DND-41 (cell line): ENCODE data around the gene NELFA.

Source experiments
- ATAC-seq: fragments of 200-7000 bp; cut with Tn5 transposase; 3 replicates; pipeline ENCODE4 v1.9.1; 2021; ENCODE audit warnings: low read depth; ENCODE audit not compliant: insufficient read depth
- DNase-seq: peaks from one replicate; pipeline ENCODE4 v3.0.0-alpha.2; 2020
- H2AFZ ChIP-seq: 2 replicates; pipeline ENCODE4 v1.6.0; 2012; ENCODE audit warnings: low read depth, low read length
- H3K27ac ChIP-seq: 2 replicates; pipeline ENCODE4 v1.5.1; 2012; ENCODE audit warnings: low read length, inconsistent platforms
- H3K27me3 ChIP-seq: fragments of 200-600 bp; sonication (generic); 2 replicates; pipeline ENCODE4 v1.6.0; 2012; ENCODE audit warnings: low read length, mild to moderate bottlenecking, inconsistent platforms; ENCODE audit not compliant: insufficient read depth, poor library complexity
- H3K36me3 ChIP-seq: 2 replicates; pipeline ENCODE4 v1.5.1; 2012; ENCODE audit warnings: low read length, inconsistent platforms; ENCODE audit not compliant: insufficient read depth
- H3K4me1 ChIP-seq: 2 replicates; pipeline ENCODE4 v1.5.1; 2012; ENCODE audit warnings: mild to moderate bottlenecking, low read length; ENCODE audit not compliant: insufficient read depth
- H3K4me2 ChIP-seq: 2 replicates; pipeline ENCODE4 v1.6.0; 2012; ENCODE audit warnings: mild to moderate bottlenecking, moderate library complexity, low read length, inconsistent platforms; ENCODE audit not compliant: insufficient read depth
- H3K4me3 ChIP-seq, 2 experiments: fragments of 200-600 bp in 1 of 2; shearing (Covaris generic) in 1 of 2; 2 replicates each; pipeline ENCODE4 v1.5.1; 2012 to 2016; ENCODE audit warnings: inconsistent platforms in 2 of 2, low read length in 2 of 2, mild to moderate bottlenecking in 2 of 2, low read depth in 1 of 2, moderate library complexity in 1 of 2
- H3K79me2 ChIP-seq: 2 replicates; pipeline ENCODE4 v1.6.0; 2012; ENCODE audit warnings: low read length, inconsistent platforms; ENCODE audit not compliant: insufficient read depth
- H3K9ac ChIP-seq: 2 replicates; pipeline ENCODE4 v1.6.0; 2012; ENCODE audit warnings: low read depth, mild to moderate bottlenecking, inconsistent platforms, low read length, moderate library complexity
- H3K9me3 ChIP-seq: 2 replicates; pipeline ENCODE4 v1.5.1; 2012; ENCODE audit warnings: low read length, moderate library complexity, mild to moderate bottlenecking, inconsistent platforms; ENCODE audit not compliant: insufficient read depth, severe bottlenecking
- H4K20me1 ChIP-seq: 2 replicates; pipeline ENCODE4 v1.6.0; 2012; ENCODE audit warnings: low read length; ENCODE audit not compliant: insufficient read depth
- CTCF ChIP-seq: IDR thresholded peaks from 2 replicates; pipeline ENCODE4 v1.5.1; 2012; ENCODE audit warnings: borderline replicate concordance, low read length, moderate library complexity, mild to moderate bottlenecking; ENCODE audit not compliant: poor library complexity, severe bottlenecking; ENCODE audit errors: extremely low read depth
- EZH2 ChIP-seq: IDR thresholded peaks from 3 replicates; pipeline ENCODE4 v1.6.1; 2012; ENCODE audit warnings: borderline replicate concordance, low read depth, mild to moderate bottlenecking, moderate library complexity, low read length, inconsistent platforms; ENCODE audit not compliant: severe bottlenecking

The NELFA gene

DNA sequence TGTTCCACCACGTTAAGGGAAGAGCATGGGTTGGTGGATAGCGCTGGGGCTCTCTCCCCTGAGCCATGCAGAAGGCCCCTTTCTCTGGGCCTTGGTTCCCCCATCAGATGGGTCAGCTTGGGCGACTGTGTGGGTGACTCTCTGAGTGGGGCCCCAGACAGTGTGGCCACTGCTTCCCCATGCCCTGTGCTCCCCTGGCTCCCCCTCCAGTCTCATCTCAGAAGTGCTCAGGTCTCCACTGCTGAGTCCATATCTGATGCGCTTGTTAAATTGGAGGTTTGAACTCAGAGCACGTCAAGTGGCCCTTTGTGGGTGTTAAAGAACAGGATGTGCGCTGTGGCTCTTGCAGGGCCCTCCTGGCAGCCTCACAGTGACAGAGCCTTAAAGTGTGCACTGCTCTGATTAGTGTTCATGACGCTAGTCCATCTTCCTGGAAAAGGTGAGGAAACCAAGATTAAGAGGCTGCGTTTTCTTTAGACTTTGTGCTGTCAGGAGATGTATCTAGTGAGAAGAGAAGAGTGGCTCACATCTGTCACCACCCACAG is 59.8 kb downstream of the NELFA start:
- no peak for TF ChIP-seq CTCF
- no peak for TF ChIP-seq EZH2
- Histone ChIP-seq H3K4me2 (no peak overlapping the region), H3K27ac (no peak overlapping the region), H4K20me1 (peaks cover 61% of the 10 kb centered on the region), H3K79me2 (peaks cover 64% of the 10 kb centered on the region), H3K9ac (no peak overlapping the region), H3K36me3 (peaks cover 98% of the 10 kb centered on the region), H3K4me1 (no peaks in the 10 kb centered on the region), H2AFZ (no peak overlapping the region), H3K9me3 (no peaks in the 10 kb centered on the region), H3K27me3 (no peaks in the 10 kb centered on the region), H3K4me3 (no peak overlapping the region)
- DNase-seq = no peak
- no peak for ATAC-seq

DNA sequence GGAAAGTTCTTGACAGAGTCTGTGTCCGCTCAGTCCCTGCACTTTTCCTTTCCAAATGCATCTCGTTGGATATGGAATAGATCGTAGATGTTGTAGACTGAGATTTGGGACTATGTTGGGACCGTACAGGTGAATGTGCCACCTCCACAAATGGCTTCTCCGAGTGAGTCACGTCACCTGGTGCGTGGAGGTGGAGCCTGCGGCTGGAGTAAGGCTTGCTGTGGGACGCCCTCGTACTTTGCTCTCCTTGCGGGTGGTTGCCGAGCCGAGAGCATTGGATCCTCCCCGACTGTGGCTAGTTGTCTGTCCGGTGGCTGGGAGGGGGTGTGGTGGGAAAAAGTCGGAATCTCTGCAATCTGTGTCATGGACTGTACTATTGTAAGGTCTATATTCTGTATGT is 60.5 kb downstream of the NELFA start:
- Histone ChIP-seq H3K27ac (no peak overlapping the region), H3K4me1 (no peaks in the 10 kb centered on the region), H3K4me2 (no peak overlapping the region), H3K4me3 (no peak overlapping the region), H3K79me2 (peaks cover 69% of the 10 kb centered on the region), H3K9ac (no peak overlapping the region), H3K9me3 (no peaks in the 10 kb centered on the region), H2AFZ (no peak overlapping the region), H3K36me3 (peaks cover 98% of the 10 kb centered on the region), H3K27me3 (no peaks in the 10 kb centered on the region), H4K20me1 (peaks cover 67% of the 10 kb centered on the region)
- ATAC-seq (no peak), DNase-seq (no peak)
- no peak for TF ChIP-seq CTCF
- no peak for TF ChIP-seq EZH2

DNA sequence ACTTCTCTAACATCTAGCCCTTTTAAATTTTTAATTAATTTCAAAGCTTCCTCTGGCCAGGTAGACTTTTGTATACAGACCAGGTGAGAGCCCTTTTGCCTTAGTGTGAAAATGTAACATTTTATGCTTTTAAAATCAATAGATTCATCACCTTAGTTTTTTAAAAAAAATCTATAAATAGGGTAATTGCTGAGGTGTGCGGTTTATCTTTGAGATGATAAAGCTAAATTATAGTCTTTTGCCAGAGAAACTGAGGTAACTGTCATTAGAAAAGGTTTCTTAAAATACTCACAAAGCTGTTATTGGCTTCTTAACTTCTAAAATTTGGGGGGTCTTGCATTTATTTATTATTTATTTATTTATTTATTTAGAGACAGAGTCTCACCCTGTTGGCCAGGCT is 62.9 kb downstream of the NELFA start:
- H3K9me3 ChIP-seq = no peaks in the 10 kb centered on the region
- H3K4me1 ChIP-seq = no peaks in the 10 kb centered on the region
- no peak overlapping the region for H2AFZ ChIP-seq
- ATAC-seq = no peak
- peaks cover 78% of the 10 kb centered on the region for H3K79me2 ChIP-seq
- no peak overlapping the region for H3K9ac ChIP-seq
- peaks cover 98% of the 10 kb centered on the region for H3K36me3 ChIP-seq
- DNase-seq = no peak
- H3K4me3 ChIP-seq = no peak overlapping the region
- no peak for TF ChIP-seq EZH2
- no peak for TF ChIP-seq CTCF
- peaks cover 51% of the 10 kb centered on the region for H4K20me1 ChIP-seq
- no peaks in the 10 kb centered on the region for H3K27me3 ChIP-seq
- H3K4me2 ChIP-seq = no peak overlapping the region
- H3K27ac ChIP-seq = no peak overlapping the region
